Measurements from ENCODE around the gene RFNG. TPM values are rescaled to one million over a fixed set of nuclear protein-coding genes. Genes with fewer than 3 reads are reported as not detected.

RFNG gene
- total RNA-seq, 1 experiment from 2014 or later = 40.4 TPM

- intact Hi-C loops (cut with micrococcal nuclease; ENCODE audit: unreplicated experiment) = no loop called here
- no peaks in the 10 kb centered on the region for H3K9me2 ChIP-seq (ENCODE audit: insufficient read depth)
- ChIA-PET POLR2A (ENCODE audit: unreplicated experiment) (interaction anchor here (0.6 kb wide), 1 partner anchor 381 kb away, joined by 8 read pairs; no protein-coding TSS in a partner anchor), CTCF (no interaction called here)
- no peaks in the 10 kb centered on the region for H3K79me2 ChIP-seq (ENCODE audit: low read depth)
- no peaks in the 10 kb centered on the region for H3K27me3 ChIP-seq (ENCODE audit: insufficient read depth, low read depth)
- no peak for DNase-seq
- H3K4me2 ChIP-seq = no peak overlapping the region
- no peaks in the 10 kb centered on the region for H3K36me3 ChIP-seq (ENCODE audit: low read depth)
- H3K9me3 ChIP-seq (ENCODE audit: insufficient read depth, low read depth) = no peaks in the 10 kb centered on the region
- H3K4me1 ChIP-seq (replicated peaks; ENCODE audit: insufficient read depth) = no peaks in the 10 kb centered on the region
- no peak overlapping the region for H3K4me3 ChIP-seq
- H4K20me1 ChIP-seq (ENCODE audit: insufficient read depth) = peaks cover 5% of the 10 kb centered on the region; the same call in 1 of the 2 replicates
- BruUV-seq (replicated peaks) = no TSS peak
- peaks cover under 1% of the 10 kb centered on the region; the same call in 1 of the 2 replicates for H3F3A ChIP-seq (ENCODE audit: insufficient read depth, low read depth)
- TF ChIP-seq CTCF (conservative IDR thresholded peaks at IDR 0.05) (no peak), EZH2 (IDR thresholded peaks at IDR 0.05; ENCODE audit: low read depth) (no peak)
- H2AFZ ChIP-seq = no peak overlapping the region
- no peak overlapping the region for H3K27ac ChIP-seq
These were observed 35.3 kb downstream of the RFNG start for GRCh38 chr17:82016061-82016874.

- Histone ChIP-seq H3F3A (ENCODE audit: insufficient read depth, low read depth) (no peaks in the 10 kb centered on the region; the same call in 1 of the 2 replicates), H3K36me3 (ENCODE audit: low read depth) (no peaks in the 10 kb centered on the region), H3K4me1 (replicated peaks; ENCODE audit: insufficient read depth) (no peaks in the 10 kb centered on the region), H3K27me3 (ENCODE audit: insufficient read depth, low read depth) (no peaks in the 10 kb centered on the region), H3K9me3 (ENCODE audit: insufficient read depth, low read depth) (no peaks in the 10 kb centered on the region), H3K4me2 (no peak overlapping the region), H3K27ac (no peak overlapping the region), H3K79me2 (ENCODE audit: low read depth) (no peaks in the 10 kb centered on the region), H3K4me3 (no peak overlapping the region), H3K9me2 (ENCODE audit: insufficient read depth) (no peaks in the 10 kb centered on the region), H4K20me1 (ENCODE audit: insufficient read depth) (no peaks in the 10 kb centered on the region), H2AFZ (no peak overlapping the region)
- CTCF ChIA-PET = no interaction called here
- intact Hi-C loops (cut with micrococcal nuclease; ENCODE audit: unreplicated experiment) = no loop called here
- DNase-seq = no peak
- POLR2A ChIA-PET (ENCODE audit: unreplicated experiment) = no interaction called here
- no peak for TF ChIP-seq EZH2 (IDR thresholded peaks at IDR 0.05; ENCODE audit: low read depth)
- no peak for TF ChIP-seq CTCF (conservative IDR thresholded peaks at IDR 0.05)
- no TSS peak for BruUV-seq (replicated peaks)
These were observed 36.2 kb downstream of the RFNG start for GRCh38 chr17:82015311-82015971.

- POLR2A ChIA-PET (ENCODE audit: unreplicated experiment) = no interaction called here
- Histone ChIP-seq H3F3A (ENCODE audit: insufficient read depth, low read depth) (no peaks in the 10 kb centered on the region), H3K4me2 (no peak overlapping the region), H3K27ac (no peak overlapping the region), H3K9me3 (ENCODE audit: insufficient read depth, low read depth) (no peaks in the 10 kb centered on the region), H3K4me1 (replicated peaks; ENCODE audit: insufficient read depth) (no peaks in the 10 kb centered on the region), H3K36me3 (ENCODE audit: low read depth) (no peaks in the 10 kb centered on the region), H3K9me2 (ENCODE audit: insufficient read depth) (no peaks in the 10 kb centered on the region), H2AFZ (no peak overlapping the region), H3K27me3 (ENCODE audit: insufficient read depth, low read depth) (no peaks in the 10 kb centered on the region), H4K20me1 (ENCODE audit: insufficient read depth) (no peaks in the 10 kb centered on the region), H3K79me2 (ENCODE audit: low read depth) (no peaks in the 10 kb centered on the region), H3K4me3 (no peak overlapping the region)
- intact Hi-C loops (cut with micrococcal nuclease; ENCODE audit: unreplicated experiment) = no loop called here
- TF ChIP-seq CTCF (conservative IDR thresholded peaks at IDR 0.05) = no peak
- no peak for TF ChIP-seq EZH2 (IDR thresholded peaks at IDR 0.05; ENCODE audit: low read depth)
- BruUV-seq (replicated peaks) = no TSS peak
- CTCF ChIA-PET = no interaction called here
- no peak for DNase-seq
These were observed 36.7 kb downstream of the RFNG start for GRCh38 chr17:82014971-82015310.

Data from PC-9 (cell line).